Stimulated activated CD4-positive, alpha-beta T cell treated with anti-CD3 and anti-CD28 coated beads, Interleukin-1b, Interleukin-23, amount 100 ng/mL, for 1 hour (primary cell): ENCODE data around the gene MTUS2.
"Not testable (repeated sequence)": the region's sequence is repeated elsewhere in the genome, so short reads cannot be mapped to it uniquely, and the experiment has no call there.

Experiments used
- DNase-seq, 2 donors: peaks; one replicate each; pipeline ENCODE4 v3.0.0-alpha.2; 2020; ENCODE audit warnings: low read depth in 2 of 2

MTUS2 gene

GRCh38 chr13:28958441-28958840 is 138.3 kb downstream of the MTUS2 start:
- no peak for DNase-seq

GRCh38 chr13:28964052-28964451 is 143.9 kb downstream of the MTUS2 start:
- DNase-seq: no peak

GRCh38 chr13:28964803-28965202 is 144.7 kb downstream of the MTUS2 start:
- DNase-seq: no peak

- no peak for DNase-seq
Observed at GRCh38 chr13:28967029-28967915, 147.1 kb downstream of the MTUS2 start.

- no peak for DNase-seq
Observed at GRCh38 chr13:28976195-28976594, 156.1 kb downstream of the MTUS2 start.

GRCh38 chr13:28976636-28977035 is 156.5 kb downstream of the MTUS2 start:
- DNase-seq: no peak

- no peak for DNase-seq
Observed at GRCh38 chr13:28978574-28978973, 158.4 kb downstream of the MTUS2 start.

- no peak for DNase-seq
Observed at GRCh38 chr13:28981530-28981929, 161.4 kb downstream of the MTUS2 start.

- no peak for DNase-seq
Observed at GRCh38 chr13:28983641-28984040, 163.5 kb downstream of the MTUS2 start.

GRCh38 chr13:28984326-28984725 is 164.2 kb downstream of the MTUS2 start:
- DNase-seq: no peak

GRCh38 chr13:28984825-28985224 is 164.7 kb downstream of the MTUS2 start:
- DNase-seq: no peak

GRCh38 chr13:28990378-28990777 is 170.2 kb downstream of the MTUS2 start:
- not testable (repeated sequence) for DNase-seq

GRCh38 chr13:28991764-28992163 is 171.6 kb downstream of the MTUS2 start:
- no peak for DNase-seq

GRCh38 chr13:29000826-29001225 is 180.7 kb downstream of the MTUS2 start:
- no peak for DNase-seq

GRCh38 chr13:29005035-29005762 is 185.1 kb downstream of the MTUS2 start:
- no peak for DNase-seq

- no peak for DNase-seq
Observed at GRCh38 chr13:29005763-29006120, 185.6 kb downstream of the MTUS2 start.

GRCh38 chr13:29006359-29006850 is 186.3 kb downstream of the MTUS2 start:
- no peak for DNase-seq

GRCh38 chr13:29008296-29008695 is 188.2 kb downstream of the MTUS2 start:
- DNase-seq: no peak

GRCh38 chr13:29020314-29020713 is 200.2 kb downstream of the MTUS2 start:
- no peak for DNase-seq

GRCh38 chr13:29021311-29021710 is 201.2 kb downstream of the MTUS2 start:
- no peak for DNase-seq

GRCh38 chr13:29021717-29022116 is 201.6 kb downstream of the MTUS2 start:
- DNase-seq: no peak

- no peak for DNase-seq
Observed at GRCh38 chr13:29022410-29022809, 202.3 kb downstream of the MTUS2 start.

- no peak for DNase-seq
Observed at GRCh38 chr13:29022968-29023367, 202.8 kb downstream of the MTUS2 start.
